Measurements from ENCODE around the gene ANKRD63. TPM values are rescaled to one million over a fixed set of nuclear protein-coding genes. Genes with fewer than 3 reads are reported as not detected.

ANKRD63 gene
- polyA plus RNA-seq, 1 donor (not counting 4 experiments of a cell fraction or from before 2014, with no cell fraction given), result not detected

DNA sequence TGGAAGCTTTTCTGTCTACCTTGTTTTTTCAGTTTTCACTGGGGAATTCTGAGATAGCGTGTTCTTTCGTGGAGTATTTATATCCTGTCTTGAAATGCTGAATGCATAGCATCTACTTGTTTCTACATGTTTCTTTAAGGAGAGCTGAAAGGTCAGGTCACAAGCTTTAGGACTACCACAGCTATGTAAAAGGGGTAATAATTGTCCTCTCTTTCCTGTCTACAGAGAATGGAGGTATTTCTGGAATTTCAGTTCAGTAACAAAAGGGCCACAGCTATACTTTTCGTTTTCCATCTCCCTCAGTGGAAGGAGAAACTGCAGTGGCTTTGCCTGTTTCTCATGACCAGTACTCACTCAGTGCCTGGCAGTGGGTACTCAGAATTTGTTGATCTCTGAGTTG lies 45.3 kb upstream of the ANKRD63 start:
- DNase-seq (ENCODE audit: low read depth, low spot score) (no peak), FAIRE-seq (peak; percentile 88)
- Histone ChIP-seq H2AFZ (ENCODE audit: control insufficient read depth, low read length) (no peak overlapping the region), H3K9me1 (ENCODE audit: control insufficient read depth, extremely low read depth, insufficient read depth, low read length) (peaks cover 4% of the 10 kb centered on the region), H3K9me3 (ENCODE audit: control insufficient read depth, low read depth, low read length) (no peaks in the 10 kb centered on the region), H4K20me1 (ENCODE audit: control insufficient read depth, extremely low read depth, insufficient read depth, low read length) (no peaks in the 10 kb centered on the region), H3K4me3 (ENCODE audit: control insufficient read depth in 2 of 3, extremely low read depth in 1 of 3, insufficient read depth in 2 of 3, low read depth in 1 of 3, low read length in 3 of 3) (peak overlapping the region in 2 of 3 experiments; percentile 22 to 38), H3K36me3 (ENCODE audit: control insufficient read depth in 2 of 2, extremely low read depth in 1 of 2, insufficient read depth in 2 of 2, low read length in 2 of 2) (peaks cover 2 to 10% of the 10 kb centered on the region in 2 experiments), H3K79me2 (ENCODE audit: control insufficient read depth, insufficient read depth, low read length) (peaks cover 21% of the 10 kb centered on the region), H3K4me2 (ENCODE audit: control insufficient read depth, extremely low read depth, insufficient read depth, low read depth, low read length) (peak overlapping the region; percentile 70), H3K27me3 (ENCODE audit: control insufficient read depth, extremely low read depth, insufficient read depth, low read length) (no peaks in the 10 kb centered on the region), H3K27ac (ENCODE audit: control insufficient read depth, insufficient read depth, low read length) (peak overlapping the region; percentile 44), H3K9ac (ENCODE audit: control insufficient read depth, extremely low read depth, insufficient read depth, low read length) (peak overlapping the region; percentile 31), H3K4me1 (ENCODE audit: control insufficient read depth, extremely low read depth, insufficient read depth, low read length) (peaks cover 34% of the 10 kb centered on the region)
- no peak for TF ChIP-seq EZH2 (IDR thresholded peaks at IDR 0.05; ENCODE audit: low read length)
- TF ChIP-seq, protein P1, sequence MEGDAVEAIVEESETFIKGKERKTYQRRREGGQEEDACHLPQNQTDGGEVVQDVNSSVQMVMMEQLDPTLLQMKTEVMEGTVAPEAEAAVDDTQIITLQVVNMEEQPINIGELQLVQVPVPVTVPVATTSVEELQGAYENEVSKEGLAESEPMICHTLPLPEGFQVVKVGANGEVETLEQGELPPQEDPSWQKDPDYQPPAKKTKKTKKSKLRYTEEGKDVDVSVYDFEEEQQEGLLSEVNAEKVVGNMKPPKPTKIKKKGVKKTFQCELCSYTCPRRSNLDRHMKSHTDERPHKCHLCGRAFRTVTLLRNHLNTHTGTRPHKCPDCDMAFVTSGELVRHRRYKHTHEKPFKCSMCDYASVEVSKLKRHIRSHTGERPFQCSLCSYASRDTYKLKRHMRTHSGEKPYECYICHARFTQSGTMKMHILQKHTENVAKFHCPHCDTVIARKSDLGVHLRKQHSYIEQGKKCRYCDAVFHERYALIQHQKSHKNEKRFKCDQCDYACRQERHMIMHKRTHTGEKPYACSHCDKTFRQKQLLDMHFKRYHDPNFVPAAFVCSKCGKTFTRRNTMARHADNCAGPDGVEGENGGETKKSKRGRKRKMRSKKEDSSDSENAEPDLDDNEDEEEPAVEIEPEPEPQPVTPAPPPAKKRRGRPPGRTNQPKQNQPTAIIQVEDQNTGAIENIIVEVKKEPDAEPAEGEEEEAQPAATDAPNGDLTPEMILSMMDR (optimal IDR thresholded peaks at IDR 0.05 in 1 of 3, IDR thresholded peaks at IDR 0.05 in 1 of 3, conservative IDR thresholded peaks at IDR 0.05 in 1 of 3; ENCODE audit: extremely low read depth in 1 of 3, insufficient read depth in 2 of 3, low read length in 3 of 3), result no peak
- dilution Hi-C loops (cut with MboI; ENCODE audit: extremely low pct_ligation_motif_present, low sequenced_read_pairs), result no loop called here

DNA sequence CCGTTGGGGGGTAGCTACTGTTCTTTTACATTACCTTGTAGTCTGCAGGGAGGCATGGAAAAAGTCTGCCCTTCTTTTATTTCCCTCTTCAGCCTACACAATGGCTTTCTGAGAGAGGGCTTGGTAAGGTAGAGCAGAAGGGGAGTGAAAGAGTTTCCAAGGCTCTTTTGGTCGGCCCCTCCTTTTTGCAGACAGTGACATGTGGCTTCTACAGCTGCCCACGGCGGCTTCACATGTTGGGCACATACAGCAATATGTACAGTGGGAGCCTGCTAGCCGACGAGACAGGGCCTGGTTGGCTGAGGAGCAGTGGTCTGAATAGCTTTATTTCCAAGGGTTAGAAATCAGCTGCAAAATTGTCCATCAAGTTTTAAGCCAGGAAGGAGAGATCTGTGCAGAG lies 44.6 kb upstream of the ANKRD63 start:
- no peak overlapping the region for H2AFZ ChIP-seq (ENCODE audit: control insufficient read depth, low read length)
- H3K27ac ChIP-seq (ENCODE audit: control insufficient read depth, insufficient read depth, low read length), result peak overlapping the region; percentile 44
- peak overlapping the region in 1 of 3 experiments; percentile 38 for H3K4me3 ChIP-seq (ENCODE audit: control insufficient read depth in 2 of 3, extremely low read depth in 1 of 3, insufficient read depth in 2 of 3, low read depth in 1 of 3, low read length in 3 of 3)
- peak overlapping the region; percentile 70 for H3K4me2 ChIP-seq (ENCODE audit: control insufficient read depth, extremely low read depth, insufficient read depth, low read depth, low read length)
- H3K4me1 ChIP-seq (ENCODE audit: control insufficient read depth, extremely low read depth, insufficient read depth, low read length), result peaks cover 41% of the 10 kb centered on the region
- H3K9ac ChIP-seq (ENCODE audit: control insufficient read depth, extremely low read depth, insufficient read depth, low read length), result peak overlapping the region; percentile 31
- DNase-seq (ENCODE audit: low read depth, low spot score) (no peak), FAIRE-seq (peak; percentile 17)
- dilution Hi-C loops (cut with MboI; ENCODE audit: extremely low pct_ligation_motif_present, low sequenced_read_pairs), result no loop called here
- no peak for TF ChIP-seq EZH2 (IDR thresholded peaks at IDR 0.05; ENCODE audit: low read length)
- TF ChIP-seq, protein P1 (optimal IDR thresholded peaks at IDR 0.05 in 1 of 3, IDR thresholded peaks at IDR 0.05 in 1 of 3, conservative IDR thresholded peaks at IDR 0.05 in 1 of 3; ENCODE audit: extremely low read depth in 1 of 3, insufficient read depth in 2 of 3, low read length in 3 of 3), result no peak
- H3K9me1 ChIP-seq (ENCODE audit: control insufficient read depth, extremely low read depth, insufficient read depth, low read length), result peaks cover 4% of the 10 kb centered on the region
- H3K9me3 ChIP-seq (ENCODE audit: control insufficient read depth, low read depth, low read length), result no peaks in the 10 kb centered on the region
- peaks cover 21% of the 10 kb centered on the region for H3K79me2 ChIP-seq (ENCODE audit: control insufficient read depth, insufficient read depth, low read length)
- peaks cover 0 to 10% of the 10 kb centered on the region in 2 experiments for H3K36me3 ChIP-seq (ENCODE audit: control insufficient read depth in 2 of 2, extremely low read depth in 1 of 2, insufficient read depth in 2 of 2, low read length in 2 of 2)
- H3K27me3 ChIP-seq (ENCODE audit: control insufficient read depth, extremely low read depth, insufficient read depth, low read length), result no peaks in the 10 kb centered on the region
- no peaks in the 10 kb centered on the region for H4K20me1 ChIP-seq (ENCODE audit: control insufficient read depth, extremely low read depth, insufficient read depth, low read length)

All from keratinocyte (primary cell).